NCI-H345 (cell line): Measurements from ENCODE around the gene TAPBP.
"Not testable (repeated sequence)": the region's sequence is repeated elsewhere in the genome, so short reads cannot be mapped to it uniquely, and the experiment has no call there.

Experiments used
- DNase-seq: peaks from one replicate; lab custom pipeline; 2025; lab: John Stamatoyannopoulos, UW

Gene TAPBP

DNA sequence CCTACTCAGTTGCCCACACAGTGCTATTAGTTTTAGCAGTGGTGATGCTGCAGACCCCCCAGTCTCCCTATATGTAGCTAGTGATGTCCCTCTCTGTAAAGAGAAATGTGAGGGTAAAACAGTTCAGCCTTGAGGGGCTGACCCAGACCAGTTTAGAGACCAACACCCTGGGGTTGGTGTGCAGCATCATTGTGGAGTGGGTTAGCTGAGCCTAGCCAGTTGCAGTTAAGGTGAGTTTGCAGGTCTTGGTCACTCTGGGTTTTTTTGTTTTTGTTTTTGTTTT is 37.4 kb downstream of the TAPBP start:
- DNase-seq: no peak

- DNase-seq: not testable (repeated sequence)
These were observed 37.9 kb downstream of the TAPBP start for GRCh38 chr6:33275795-33276580.

- no peak for DNase-seq
These were observed 39.7 kb downstream of the TAPBP start for GRCh38 chr6:33273924-33274902.

DNA sequence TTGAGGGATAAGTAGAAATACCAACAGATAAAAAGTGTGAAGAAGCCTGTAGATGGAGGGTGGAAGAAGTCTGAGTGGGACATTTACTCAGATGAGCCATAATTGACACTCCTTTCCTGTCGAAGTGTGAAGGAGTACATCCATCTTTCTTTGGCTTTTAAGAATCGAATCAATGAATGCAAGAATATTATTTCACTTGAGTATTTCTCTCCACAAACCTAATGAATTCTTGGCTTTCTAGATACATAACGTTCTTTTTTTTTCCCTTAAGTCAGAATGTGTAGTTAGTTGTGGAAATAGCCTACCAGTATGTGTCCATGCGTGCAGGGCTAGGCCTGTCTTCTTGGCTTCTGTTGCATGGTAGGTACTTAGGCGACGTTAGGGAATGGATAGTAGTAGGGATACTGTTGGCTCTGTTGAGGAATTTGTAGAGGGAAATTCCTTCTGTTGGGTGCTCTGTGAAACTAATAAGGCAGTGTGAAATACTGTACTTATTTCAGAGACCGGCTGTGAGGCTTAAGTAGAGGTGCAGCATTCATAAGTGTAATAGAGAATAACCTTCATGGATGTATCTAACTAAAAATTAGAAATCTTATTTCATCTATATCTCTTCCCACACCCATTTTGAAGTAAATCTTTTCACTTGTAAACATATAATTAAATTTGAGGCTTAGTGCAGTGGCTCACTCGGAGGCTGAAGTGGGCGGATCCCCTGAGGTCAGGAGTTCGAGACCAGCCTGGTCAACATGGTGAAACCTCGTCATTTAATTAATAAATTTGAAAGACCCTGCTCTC is 40.6 kb downstream of the TAPBP start:
- DNase-seq: no peak

- no peak for DNase-seq
These were observed 41.4 kb downstream of the TAPBP start for GRCh38 chr6:33272275-33273128.

DNA sequence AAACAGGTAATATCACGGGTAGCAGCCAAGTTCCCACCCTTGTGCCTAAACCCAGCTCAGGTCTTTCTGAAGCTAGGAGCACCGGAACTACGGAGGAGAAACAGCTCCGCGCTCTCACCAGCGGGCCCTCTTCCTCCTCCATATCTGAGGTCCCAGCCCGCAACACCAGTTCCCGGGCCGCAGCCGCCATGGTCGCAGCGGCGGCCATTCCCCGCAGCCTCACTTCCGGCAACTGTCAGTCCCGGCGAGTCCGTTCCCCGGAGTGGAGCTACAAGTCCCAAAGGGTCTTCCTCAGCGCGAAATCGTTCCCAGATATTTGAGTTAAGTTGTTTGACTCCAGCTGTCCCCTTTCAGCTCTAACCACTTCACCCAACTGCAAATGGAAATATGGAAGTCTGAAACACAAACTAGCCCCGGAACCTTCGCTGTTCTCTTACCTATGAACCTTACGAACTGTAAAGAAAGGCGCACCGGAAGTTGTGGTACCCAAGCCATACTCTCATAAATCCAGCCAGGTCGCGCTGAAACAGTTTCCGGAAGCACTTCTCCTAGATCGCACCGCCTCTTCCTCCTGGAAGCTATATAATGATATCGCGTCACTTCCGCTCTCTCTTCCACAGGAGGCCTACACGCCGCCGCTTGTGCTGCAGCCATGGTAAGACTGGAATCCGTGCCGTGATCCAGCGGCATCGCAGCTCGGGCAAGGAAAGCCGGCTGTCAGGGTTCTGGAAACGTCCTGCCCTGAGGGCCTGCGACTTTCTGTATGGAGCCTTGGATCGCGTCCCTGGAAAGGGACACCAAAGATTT is 42.2 kb downstream of the TAPBP start, which contains the start of the genes RPS18 and VPS52:
Gene RPS18, plus strand, starts transcription at position 608 of the 807 bp plus-strand sequence. Its CDS starts 45 bp downstream, at position 653.
Gene VPS52, minus strand, starts transcription at position 409 of the 807 bp plus-strand sequence. Its CDS starts 201 bp downstream, at position 208.
- DNase-seq: peak; percentile 99

DNA sequence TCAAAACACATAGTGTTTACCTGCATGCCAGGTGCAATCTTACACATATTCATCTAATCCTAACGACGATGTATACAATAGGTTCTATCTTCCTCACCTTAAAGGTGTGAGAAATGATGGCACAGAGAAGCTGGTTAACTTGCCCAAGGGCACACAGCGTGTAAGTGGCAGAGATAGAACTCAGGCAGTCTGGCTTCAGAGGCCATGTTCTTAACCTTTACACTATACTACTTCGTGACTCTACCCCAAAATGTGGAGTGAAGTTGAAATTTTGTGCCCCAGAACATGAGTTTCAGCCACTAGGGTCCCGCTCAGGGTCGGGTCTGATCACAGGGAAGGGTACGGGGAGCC is 42.8 kb downstream of the TAPBP start:
- DNase-seq: no peak

- DNase-seq: no peak
These were observed 49.9 kb downstream of the TAPBP start for GRCh38 chr6:33264015-33264414.

DNA sequence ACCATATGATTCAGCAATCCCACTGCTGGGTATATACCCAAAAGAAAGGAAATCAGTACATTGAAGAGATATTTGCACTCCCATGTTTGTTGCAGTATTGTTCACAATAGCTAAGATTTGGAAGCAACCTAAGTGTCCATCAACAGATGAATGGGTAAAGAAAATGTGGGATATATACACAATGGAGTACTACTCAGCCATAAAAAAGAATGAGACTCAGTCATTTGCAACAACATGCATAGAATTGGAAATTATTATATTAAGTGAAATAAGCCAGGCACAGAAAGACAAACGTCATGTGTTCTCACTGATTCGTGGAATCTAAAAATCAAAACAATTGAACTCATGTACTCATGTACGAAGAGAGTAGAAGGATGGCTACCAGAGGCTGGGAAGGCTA is 51.4 kb downstream of the TAPBP start:
- not testable (repeated sequence) for DNase-seq

- DNase-seq: no peak
These were observed 54.8 kb downstream of the TAPBP start for GRCh38 chr6:33259032-33259431.

DNA sequence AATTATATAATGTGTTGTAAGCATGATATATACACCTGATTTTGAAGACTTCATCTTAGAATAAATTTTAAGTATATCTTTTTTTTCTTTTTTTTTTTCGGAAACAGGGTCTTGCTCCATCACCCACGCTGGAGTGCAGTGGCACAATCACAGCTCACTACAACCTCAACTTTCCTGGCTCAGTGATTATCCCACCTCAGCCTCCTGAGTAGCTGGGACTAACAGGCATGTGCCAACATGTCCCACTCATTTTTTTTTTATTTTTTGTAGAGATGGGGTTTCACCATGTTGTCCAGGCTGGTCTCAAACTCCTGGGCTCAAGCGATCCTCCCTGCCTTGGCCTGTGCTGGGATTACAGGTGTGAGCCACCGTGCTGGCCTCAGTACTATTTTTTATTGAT is 59.3 kb downstream of the TAPBP start:
- DNase-seq: no peak

DNA sequence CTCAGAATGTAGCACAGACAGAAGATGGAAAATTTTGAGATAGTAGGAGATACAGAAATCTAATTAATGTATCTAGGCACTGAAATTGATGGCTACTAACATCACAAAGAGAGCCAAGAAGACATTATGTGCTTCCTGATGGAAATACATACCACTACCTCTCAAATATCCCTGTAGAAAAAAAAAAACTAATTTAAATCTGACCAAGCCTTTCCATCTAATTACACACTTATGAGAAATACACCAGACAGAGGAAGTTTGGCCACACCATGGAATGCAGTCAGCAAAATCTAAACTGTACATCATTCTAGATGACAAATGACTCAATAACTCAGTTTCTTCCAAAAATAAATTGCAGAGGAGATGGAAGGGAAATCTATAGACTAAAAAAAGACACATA is 61.1 kb downstream of the TAPBP start:
- DNase-seq: no peak

DNA sequence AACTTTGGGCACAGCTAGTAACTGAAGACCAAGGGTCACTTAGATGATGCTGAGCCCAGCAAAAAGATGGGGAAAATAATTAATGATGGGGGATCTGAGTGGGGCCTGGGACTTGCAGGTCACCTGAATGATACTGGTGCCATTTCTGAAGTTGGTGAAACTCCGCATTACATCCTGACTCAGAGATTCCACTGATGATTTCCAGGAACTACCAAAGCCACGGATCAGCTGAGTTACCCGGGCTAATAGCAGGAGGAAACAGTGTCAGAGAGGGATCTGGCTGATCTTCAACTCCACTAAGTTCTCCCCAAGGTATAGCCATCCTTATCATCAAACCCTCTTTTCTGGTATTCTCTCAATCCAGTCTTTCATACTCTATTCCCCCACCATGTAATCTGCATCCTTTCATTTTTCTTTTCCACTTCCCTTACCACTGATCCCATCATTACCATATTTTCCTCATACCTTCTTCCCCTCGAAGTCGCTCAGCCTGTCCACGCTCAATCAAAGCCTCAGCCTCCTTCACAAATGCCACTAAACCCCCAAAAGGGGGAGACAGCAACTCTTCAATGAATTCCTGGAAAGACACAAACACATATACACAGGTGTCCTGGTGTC is 62.4 kb downstream of the TAPBP start:
- DNase-seq: no peak

DNA sequence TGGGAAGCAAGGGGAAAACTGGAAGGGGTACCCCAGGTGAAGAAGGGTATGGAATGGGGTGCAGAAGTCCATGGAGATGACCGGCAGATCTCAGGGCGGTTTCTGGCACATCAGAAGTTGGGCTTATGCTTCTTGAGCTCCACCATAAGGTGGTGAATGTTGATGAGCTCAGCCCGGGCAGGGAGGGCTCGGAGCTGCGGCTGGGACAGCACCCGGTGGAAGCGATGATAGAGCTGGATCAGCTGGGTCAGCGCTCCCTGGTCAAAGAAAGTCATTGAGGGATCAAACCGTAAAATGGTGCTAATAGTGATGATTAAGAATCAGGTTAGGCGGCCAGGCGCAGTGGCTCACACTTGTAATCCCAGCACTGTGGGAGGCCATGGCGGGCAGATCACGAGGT is 63.1 kb downstream of the TAPBP start:
- no peak for DNase-seq

DNA sequence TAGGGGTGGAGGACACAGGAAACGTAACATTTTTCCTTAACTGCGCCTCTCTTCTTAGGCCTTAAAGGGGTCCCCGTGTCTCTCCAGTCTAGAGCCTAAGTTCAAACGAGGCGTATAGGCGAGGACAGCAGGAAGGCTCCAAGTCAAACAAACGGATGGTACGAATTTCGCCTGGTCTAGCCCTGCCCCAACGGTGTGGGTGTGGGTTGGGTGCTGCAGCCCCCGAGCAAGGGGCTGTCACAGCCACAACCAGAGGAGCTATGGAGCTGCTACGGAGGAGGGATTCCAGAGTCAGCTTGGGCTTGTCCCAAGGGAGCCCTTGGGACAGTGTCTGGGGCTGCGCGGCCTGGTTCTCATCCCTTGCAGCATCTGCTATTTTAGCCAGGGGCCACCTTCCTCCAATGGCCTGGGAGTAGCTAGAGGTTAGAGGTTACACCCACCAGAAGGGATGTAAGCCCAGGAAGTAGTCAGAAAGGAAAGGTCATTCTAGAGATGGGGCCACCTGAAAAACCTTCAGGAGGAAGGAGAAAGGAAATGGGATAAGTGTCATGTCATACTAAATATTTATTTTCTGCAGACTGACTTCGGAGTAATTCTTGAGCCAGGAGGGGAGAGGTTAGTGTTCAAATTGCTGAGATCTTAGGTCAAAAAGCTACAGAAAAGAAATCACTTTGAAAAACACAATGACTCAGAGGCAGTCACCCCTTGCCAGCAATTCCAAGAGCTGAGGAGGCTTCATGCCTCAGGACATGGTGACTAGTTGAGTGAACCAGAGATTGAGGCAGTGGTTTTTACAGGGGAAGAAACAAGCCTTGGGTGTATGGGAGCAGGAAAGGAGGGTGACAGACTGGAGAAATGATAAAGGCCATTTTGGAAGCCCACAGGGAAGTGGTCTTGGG is 63.9 kb downstream of the TAPBP start:
- DNase-seq: no peak
